K562 (cell line): Measurements from ENCODE around the gene CD248. TPM values are rescaled to one million over a fixed set of nuclear protein-coding genes. Genes with fewer than 3 reads are reported as not detected.

Source experiments
- BRF1 ChIP-seq: IDR thresholded peaks from 3 replicates; pipeline ENCODE4 v1.6.1; 2011; ENCODE audit warnings: borderline replicate concordance, mild to moderate bottlenecking; ENCODE audit not compliant: insufficient read length; ENCODE audit errors: extremely low read depth
- CREBBP ChIP-seq: IDR thresholded peaks from one replicate; pipeline ENCODE4 v1.6.1; 2012; ENCODE audit warnings: low read depth, mild to moderate bottlenecking, control low read depth, inconsistent platforms, low read length
- ESRRA ChIP-seq: fragments of 450-650 bp; IDR thresholded peaks from 2 replicates; pipeline ENCODE4 v1.6.1; 2014; ENCODE audit warnings: low read depth, mild to moderate bottlenecking, moderate library complexity, borderline replicate concordance
- NCOA4 ChIP-seq: fragments of 450-650 bp; IDR thresholded peaks from 2 replicates; pipeline ENCODE4 v1.6.1; 2018; ENCODE audit warnings: mild to moderate bottlenecking; ENCODE audit not compliant: partially characterized antibody
- TCF7L2 ChIP-seq: fragments of 150-350 bp; IDR thresholded peaks from 2 replicates; pipeline ENCODE4 v1.6.1; 2016; ENCODE audit warnings: low read depth, mild to moderate bottlenecking, low read length, moderate library complexity
- ZBTB7A ChIP-seq: IDR thresholded peaks from 2 replicates; pipeline ENCODE4 v1.6.1; 2011; ENCODE audit warnings: low read depth, mild to moderate bottlenecking, low read length, moderate library complexity, borderline replicate concordance; ENCODE audit not compliant: control insufficient read depth
- ZNF354B ChIP-seq: fragments of 250-450 bp; sonication (Bioruptor Pico); IDR thresholded peaks from 2 replicates; pipeline ENCODE4 v1.4.0; 2020
- ZNF695 ChIP-seq: fragments of 450-650 bp; formaldehyde crosslinking; IDR thresholded peaks from 2 replicates; pipeline ENCODE4 v1.4.0; 2020; ENCODE audit warnings: mild to moderate bottlenecking, moderate library complexity
- polyA plus RNA-seq, 8 experiments: library from polyadenylated mRNA; depleted of rRNA in 4 of 8; stranded (reverse) in 5 of 8; unstranded in 3 of 8; fragments of >200 nt; fragmentation: Nextera tagmentation in 2 of 8; fragmentation: Illumina TruSeq in 1 of 8; extraction: Ambion mirVana in 2 of 8; extraction: Trizol in 1 of 8; gene quantifications; 2 replicates each; pipeline versions ENCODE4 v1.2.1 to v1.2.3, GENCODE V29; 2011 to 2014; ENCODE audit warnings: inconsistent platforms in 1 of 8, missing spikeins in 1 of 8
- total RNA-seq, 7 experiments: library from RNA; depleted of rRNA in 6 of 7; stranded (reverse); fragments of >200 nt in 6 of 7; fragmentation: Illumina TruSeq in 2 of 7; extraction: Trizol in 2 of 7; gene quantifications; 2 replicates each; pipeline versions ENCODE4 v1.2.1 to v1.2.3, GENCODE V29; 2011 to 2021; ENCODE audit warnings: low replicate concordance in 1 of 7
- TF ChIP-seq, protein P1 (sequence below): fragments of 250-450 bp; sonication (Bioruptor Pico); IDR thresholded peaks from 2 replicates; pipeline ENCODE4 v1.8.0; 2021; ENCODE audit warnings: mild to moderate bottlenecking, moderate library complexity
- TF ChIP-seq, protein P2 (sequence below): fragments of 250-450 bp; sonication (Bioruptor Pico); IDR thresholded peaks from 2 replicates; pipeline ENCODE4 v1.8.0; 2021; ENCODE audit warnings: moderate library complexity, mild to moderate bottlenecking, inconsistent platforms

The CD248 gene
- total and polyA plus RNA-seq, 9 of the 15 experiments (the other 6 are each of a cell fraction or from before 2014, with no cell fraction given) = 0.09 TPM; not detected in 8

- TF ChIP-seq, protein P1, sequence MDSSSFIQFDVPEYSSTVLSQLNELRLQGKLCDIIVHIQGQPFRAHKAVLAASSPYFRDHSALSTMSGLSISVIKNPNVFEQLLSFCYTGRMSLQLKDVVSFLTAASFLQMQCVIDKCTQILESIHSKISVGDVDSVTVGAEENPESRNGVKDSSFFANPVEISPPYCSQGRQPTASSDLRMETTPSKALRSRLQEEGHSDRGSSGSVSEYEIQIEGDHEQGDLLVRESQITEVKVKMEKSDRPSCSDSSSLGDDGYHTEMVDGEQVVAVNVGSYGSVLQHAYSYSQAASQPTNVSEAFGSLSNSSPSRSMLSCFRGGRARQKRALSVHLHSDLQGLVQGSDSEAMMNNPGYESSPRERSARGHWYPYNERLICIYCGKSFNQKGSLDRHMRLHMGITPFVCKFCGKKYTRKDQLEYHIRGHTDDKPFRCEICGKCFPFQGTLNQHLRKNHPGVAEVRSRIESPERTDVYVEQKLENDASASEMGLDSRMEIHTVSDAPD (CRISPR knock-in tag) = no peak
- TF ChIP-seq CREBBP (no peak), ZNF695 (CRISPR knock-in tag) (no peak), NCOA4 (no peak), ZBTB7A (no peak), ZNF354B (CRISPR knock-in tag) (no peak), BRF1 (no peak), TCF7L2 (no peak), ESRRA (no peak)
- TF ChIP-seq, protein P2, sequence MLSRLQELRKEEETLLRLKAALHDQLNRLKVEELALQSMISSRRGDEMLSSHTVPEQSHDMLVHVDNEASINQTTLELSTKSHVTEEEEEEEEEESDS (CRISPR knock-in tag) = no peak
Observed at GRCh38 chr11:66286699-66287098, 30.1 kb downstream of the CD248 start (continued).
